Adipocyte (in vitro differentiated cells): Measurements from ENCODE around the gene LRRC37A3.
"Not testable (repeated sequence)": the region's sequence is repeated elsewhere in the genome, so short reads cannot be mapped to it uniquely, and the experiment has no call there.

Experiments used
- DNase-seq: peaks from one replicate; pipeline ENCODE4 v3.0.0-alpha.2; 2015; ENCODE audit warnings: low read depth
- H3K27me3 ChIP-seq: replicated peaks from 2 replicates; pipeline ENCODE4 v1.7.0; 2013; ENCODE audit warnings: mild to moderate bottlenecking, low read length, moderate library complexity; ENCODE audit not compliant: control insufficient read depth, insufficient read depth
- H3K36me3 ChIP-seq: 2 replicates; pipeline ENCODE4 v1.7.0; 2013; ENCODE audit warnings: low read length, mild to moderate bottlenecking, moderate library complexity; ENCODE audit not compliant: control insufficient read depth, insufficient read depth, severe bottlenecking
- H3K4me1 ChIP-seq: 2 replicates; pipeline ENCODE4 v1.7.0; 2013; ENCODE audit warnings: mild to moderate bottlenecking, low read length, moderate library complexity; ENCODE audit not compliant: control insufficient read depth, insufficient read depth
- H3K4me3 ChIP-seq: 2 replicates; pipeline ENCODE4 v1.7.0; 2013; ENCODE audit warnings: mild to moderate bottlenecking, low read length, moderate library complexity
- H3K9ac ChIP-seq: 2 replicates; pipeline ENCODE4 v1.7.0; 2013; ENCODE audit warnings: mild to moderate bottlenecking, low read length, moderate library complexity
- H3K9me3 ChIP-seq: 2 replicates; pipeline ENCODE4 v1.7.0; 2013; ENCODE audit warnings: mild to moderate bottlenecking, low read length, moderate library complexity; ENCODE audit not compliant: control insufficient read depth

Gene LRRC37A3

DNA sequence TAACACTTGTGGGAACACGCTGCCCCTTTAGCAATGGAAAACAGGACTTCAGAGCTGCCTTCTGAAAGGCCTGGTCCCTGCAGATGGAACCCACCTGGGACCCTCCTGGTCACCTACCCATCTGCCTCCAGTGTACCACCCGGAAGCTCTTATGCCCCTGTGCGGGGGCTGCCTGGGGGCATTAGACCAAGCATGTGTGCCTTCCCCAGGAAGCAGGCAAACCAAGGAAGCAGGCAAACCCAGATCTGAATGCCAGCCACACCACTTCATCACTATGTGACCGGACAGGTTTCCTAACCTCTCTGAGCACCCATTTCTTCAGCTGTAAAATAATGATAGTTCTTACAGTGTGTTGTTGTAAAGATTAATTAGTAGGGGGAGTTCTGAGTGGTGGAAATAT, 20.8 kb upstream of the LRRC37A3 start:
- Histone ChIP-seq H3K4me1 (peaks cover 6% of the 10 kb centered on the region), H3K4me3 (no peak overlapping the region), H3K27me3 (peaks cover 6% of the 10 kb centered on the region), H3K9me3 (no peaks in the 10 kb centered on the region), H3K9ac (no peak overlapping the region), H3K36me3 (peaks cover 4% of the 10 kb centered on the region)
- no peak for DNase-seq

DNA sequence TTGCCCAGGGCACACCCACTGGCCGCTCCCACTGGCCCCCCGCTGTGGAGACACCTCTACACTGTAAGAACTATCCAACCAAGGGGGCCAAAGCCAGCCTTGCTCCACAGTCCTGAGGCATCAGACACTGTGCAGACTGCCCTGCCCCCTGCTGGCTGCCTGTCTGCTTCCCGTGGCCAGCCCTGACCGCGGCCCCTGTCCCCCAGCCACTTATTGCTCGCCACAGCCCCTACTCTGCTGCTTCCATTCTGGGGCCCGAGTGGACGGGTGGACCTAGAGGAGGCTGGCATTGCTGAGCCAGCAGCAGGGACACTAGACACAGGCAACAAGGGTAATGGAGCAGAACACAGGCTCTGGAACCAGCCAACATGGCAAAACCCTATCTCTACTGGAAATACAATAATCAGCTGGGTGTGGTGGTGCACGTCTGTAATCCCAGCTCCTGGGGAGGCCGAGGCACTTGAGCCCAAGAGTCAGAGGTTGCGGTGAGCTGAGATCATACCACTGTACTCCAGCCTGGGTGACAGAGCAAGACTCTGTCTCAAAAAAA, 19.7 kb upstream of the LRRC37A3 start:
- Histone ChIP-seq H3K9me3 (no peaks in the 10 kb centered on the region), H3K27me3 (peaks cover 6% of the 10 kb centered on the region), H3K4me1 (peaks cover 6% of the 10 kb centered on the region), H3K9ac (peak overlapping the region; percentile 49), H3K36me3 (peaks cover 4% of the 10 kb centered on the region), H3K4me3 (no peak overlapping the region)
- peak; percentile 25 for DNase-seq

DNA sequence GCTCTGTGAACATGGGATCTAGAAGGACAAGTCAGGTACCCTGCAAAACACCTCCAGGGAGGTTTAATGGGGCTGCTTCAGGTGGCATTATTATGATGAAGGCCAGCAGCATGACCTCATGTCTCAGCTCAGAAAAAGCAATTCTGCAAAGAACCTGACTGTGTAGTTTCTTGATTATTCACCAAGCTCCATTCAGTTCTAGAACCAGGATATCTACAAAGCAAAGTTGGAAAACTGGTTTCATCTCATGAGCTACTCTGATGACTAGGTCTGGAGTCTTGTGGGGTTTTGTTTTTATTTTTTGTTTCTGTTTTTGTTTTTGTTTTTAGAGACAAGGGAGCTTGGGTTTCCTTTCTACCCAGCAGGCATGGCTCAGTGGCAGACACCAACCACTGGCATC, 19.0 kb upstream of the LRRC37A3 start:
- H3K36me3 ChIP-seq, result peaks cover 4% of the 10 kb centered on the region
- peaks cover 6% of the 10 kb centered on the region for H3K4me1 ChIP-seq
- no peak for DNase-seq
- peaks cover 6% of the 10 kb centered on the region for H3K27me3 ChIP-seq
- no peak overlapping the region for H3K9ac ChIP-seq
- H3K9me3 ChIP-seq, result no peaks in the 10 kb centered on the region
- H3K4me3 ChIP-seq, result no peak overlapping the region

DNA sequence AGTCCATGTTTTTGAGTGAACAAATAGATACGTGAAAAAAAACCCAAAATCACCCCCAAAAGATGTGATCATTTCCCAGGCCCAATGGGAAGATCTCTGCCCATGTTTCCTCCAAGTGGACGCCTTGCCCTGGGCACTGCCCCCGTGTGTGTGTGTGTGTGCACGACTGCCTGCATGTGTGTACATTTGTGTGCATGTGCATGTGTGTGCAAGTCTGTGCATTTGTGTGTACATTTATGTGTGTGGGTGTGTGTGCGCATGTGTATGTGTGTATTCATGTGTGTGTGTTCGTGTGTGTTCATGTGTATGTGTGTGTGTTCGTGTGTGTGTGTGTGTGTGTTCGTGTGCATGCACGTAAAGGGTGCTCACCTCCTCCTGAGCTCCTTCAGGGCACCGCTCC, 16.8 kb upstream of the LRRC37A3 start:
- Histone ChIP-seq H3K9me3 (no peaks in the 10 kb centered on the region), H3K27me3 (peaks cover 6% of the 10 kb centered on the region), H3K4me3 (no peak overlapping the region), H3K4me1 (peaks cover 6% of the 10 kb centered on the region), H3K9ac (no peak overlapping the region), H3K36me3 (peaks cover 4% of the 10 kb centered on the region)
- no peak for DNase-seq

DNA sequence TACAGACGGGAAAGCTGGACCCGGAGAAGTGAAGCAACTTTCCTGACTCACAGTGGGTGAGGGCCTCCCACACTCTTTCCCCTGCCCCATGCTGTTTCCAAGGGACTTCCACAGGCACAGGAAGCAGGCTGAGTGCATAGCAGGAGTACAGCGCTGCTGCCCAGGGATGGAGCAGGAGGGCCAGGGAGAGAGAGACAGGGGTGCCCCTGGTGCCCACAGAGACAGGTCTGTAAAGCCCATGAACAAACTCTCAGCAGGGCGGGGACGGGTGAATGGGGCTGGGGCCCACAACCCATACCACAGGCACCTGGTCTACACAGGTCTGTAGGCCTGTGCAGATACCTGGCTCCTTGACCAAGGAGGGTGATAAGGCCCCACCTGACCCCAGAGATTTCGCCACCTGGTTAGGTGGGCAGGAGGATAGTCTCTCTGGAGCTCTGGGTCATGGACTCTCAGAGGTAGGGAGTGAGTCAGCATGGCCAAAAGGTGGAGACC, 15.1 kb upstream of the LRRC37A3 start:
- DNase-seq, H3K9me3 ChIP-seq: not testable (repeated sequence)

DNA sequence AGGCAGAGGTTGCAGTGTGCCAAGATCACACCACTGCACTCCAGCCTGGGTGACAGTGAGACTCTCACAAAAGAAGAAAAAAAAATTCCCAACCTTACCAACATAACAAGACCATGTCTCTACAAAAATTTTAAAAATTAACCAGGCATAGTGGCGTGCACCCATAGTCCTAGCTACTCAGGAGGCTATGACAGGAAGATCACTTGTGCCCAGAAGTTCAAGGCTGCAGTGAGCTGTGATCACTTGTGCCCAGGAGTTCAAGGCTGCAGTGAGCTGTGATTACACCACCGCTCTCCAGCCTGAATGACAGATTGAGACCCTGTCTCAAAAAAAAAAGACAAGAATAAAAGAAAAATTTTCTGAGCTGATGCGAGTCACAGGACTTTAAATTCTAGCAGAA, 13.6 kb upstream of the LRRC37A3 start:
- not testable (repeated sequence) for H3K4me3 ChIP-seq, H3K27me3 ChIP-seq, H3K4me1 ChIP-seq, DNase-seq, H3K36me3 ChIP-seq, H3K9me3 ChIP-seq, H3K9ac ChIP-seq

More for the DNA sequence above, 15.1 kb upstream of the LRRC37A3 start:
- not testable (repeated sequence) for H3K4me1 ChIP-seq, H3K36me3 ChIP-seq, H3K9ac ChIP-seq, H3K27me3 ChIP-seq, H3K4me3 ChIP-seq

DNA sequence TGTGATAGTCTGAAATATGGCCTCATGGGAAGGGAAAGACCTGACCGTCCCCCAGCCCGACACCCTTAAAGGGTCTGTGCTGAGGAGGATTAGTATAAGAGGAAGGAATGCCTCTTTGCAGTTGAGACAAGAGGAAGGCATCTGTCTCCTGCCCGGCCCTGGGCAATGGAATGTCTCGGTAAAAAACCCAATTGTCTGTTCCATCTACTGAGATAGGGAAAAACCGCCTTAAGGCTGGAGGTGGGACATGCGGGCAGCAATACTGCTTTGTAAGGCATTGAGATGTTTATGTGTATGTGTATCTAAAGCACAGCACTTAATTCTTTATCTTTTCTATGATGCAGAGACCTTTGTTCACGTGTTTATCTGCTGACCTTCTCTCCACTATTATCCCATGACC, 11.1 kb upstream of the LRRC37A3 start:
- DNase-seq, H3K9ac ChIP-seq, H3K36me3 ChIP-seq, H3K9me3 ChIP-seq, H3K4me3 ChIP-seq, H3K27me3 ChIP-seq, H3K4me1 ChIP-seq: not testable (repeated sequence)

DNA sequence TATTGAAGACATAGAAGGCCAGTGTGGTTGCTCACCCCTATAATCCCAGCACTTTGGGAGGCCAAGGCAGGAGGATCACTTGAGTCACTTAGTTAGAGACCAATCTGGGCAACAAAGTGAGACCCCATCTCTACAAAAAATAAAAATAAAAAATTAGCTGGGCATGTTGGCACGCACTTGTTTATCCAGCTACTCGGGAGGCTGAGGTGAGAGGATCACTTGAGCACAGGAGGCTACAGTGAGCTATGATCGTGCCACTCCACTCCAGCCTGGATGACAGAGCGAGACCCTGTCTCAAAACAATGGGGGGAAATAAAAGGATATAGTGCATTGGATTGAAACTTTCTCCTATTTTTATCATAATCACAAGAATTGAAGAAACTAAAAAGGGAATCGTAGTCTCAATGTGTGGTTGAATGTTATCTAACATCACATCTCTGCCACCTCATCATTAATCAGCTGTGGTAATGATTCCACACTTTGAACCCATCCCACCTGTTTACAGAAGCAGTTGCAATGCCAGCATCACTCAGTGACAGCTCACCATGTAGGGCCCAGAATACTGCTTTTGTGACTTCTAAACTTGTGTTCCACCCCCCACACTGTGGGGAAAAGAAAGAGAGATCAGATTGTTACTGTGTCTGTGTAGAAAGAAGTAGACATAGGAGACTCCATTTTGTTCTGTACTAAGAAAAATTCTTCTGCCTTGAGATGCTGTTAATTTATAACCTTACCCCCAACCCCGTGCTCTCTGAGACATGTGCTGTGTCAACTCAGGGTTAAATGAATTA, 10.3 kb upstream of the LRRC37A3 start:
- not testable (repeated sequence) for H3K4me1 ChIP-seq, H3K27me3 ChIP-seq, H3K9ac ChIP-seq, H3K9me3 ChIP-seq, H3K4me3 ChIP-seq, H3K36me3 ChIP-seq, DNase-seq

DNA sequence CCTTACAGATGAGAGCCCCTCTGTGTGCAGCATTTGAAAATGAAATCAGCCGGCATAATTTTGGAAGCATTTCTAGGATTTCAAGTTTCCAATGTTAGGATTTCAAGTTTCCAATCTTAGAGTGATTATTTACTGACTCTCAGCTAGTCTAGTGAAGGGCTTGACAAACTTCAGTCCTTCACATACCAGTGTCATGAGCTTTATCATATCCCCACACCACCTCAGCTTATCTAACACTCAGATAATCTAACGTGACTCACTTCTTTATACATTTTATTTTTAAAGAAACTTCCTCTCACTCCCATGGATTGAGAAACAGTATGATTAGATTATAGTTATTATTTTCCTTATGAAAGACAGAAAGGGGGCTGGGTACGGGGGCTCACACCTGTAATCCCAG, 9.4 kb upstream of the LRRC37A3 start:
- not testable (repeated sequence) for H3K27me3 ChIP-seq, H3K4me3 ChIP-seq, H3K36me3 ChIP-seq, H3K9me3 ChIP-seq, DNase-seq, H3K9ac ChIP-seq, H3K4me1 ChIP-seq

DNA sequence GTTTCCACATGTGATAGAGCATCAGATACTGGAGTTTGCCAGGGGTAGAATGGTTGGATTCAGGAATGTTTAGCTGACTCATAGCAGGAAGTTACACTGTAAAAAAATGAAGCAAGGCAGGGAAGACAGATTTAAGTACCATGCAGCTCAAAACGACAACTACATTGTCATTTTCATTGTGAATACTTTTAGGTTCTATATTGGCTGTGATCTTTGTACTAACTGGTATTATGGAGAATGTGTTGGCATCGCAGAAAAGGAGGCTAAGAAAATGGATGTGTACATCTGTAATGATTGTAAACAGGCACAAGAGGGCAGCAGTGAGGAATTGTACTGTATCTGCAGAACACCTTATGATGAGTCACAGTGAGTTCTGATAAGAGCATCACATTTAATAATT, 8.2 kb upstream of the LRRC37A3 start:
- not testable (repeated sequence) for H3K4me3 ChIP-seq, H3K9ac ChIP-seq

DNA sequence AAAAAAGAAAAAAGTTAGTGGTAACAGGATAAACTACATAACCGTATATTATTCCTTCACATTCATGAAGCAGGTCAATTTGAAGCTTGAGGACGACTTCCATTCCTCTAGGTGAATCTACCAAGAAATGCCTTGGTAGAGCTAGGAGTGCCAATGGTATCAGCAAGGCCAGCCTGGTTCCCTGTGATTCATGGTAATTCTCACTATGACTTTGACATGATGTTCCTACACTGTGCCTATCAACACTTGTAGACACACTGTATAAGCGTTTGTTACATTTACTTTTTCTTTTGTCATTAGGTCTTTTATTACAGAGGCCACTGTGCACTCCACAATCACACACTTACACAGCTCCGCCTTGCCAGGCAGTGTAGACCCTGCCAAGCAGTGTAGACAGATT, 7.2 kb upstream of the LRRC37A3 start:
- not testable (repeated sequence) for H3K27me3 ChIP-seq, DNase-seq, H3K4me3 ChIP-seq, H3K9ac ChIP-seq, H3K9me3 ChIP-seq, H3K4me1 ChIP-seq, H3K36me3 ChIP-seq

More for the DNA sequence above, 8.2 kb upstream of the LRRC37A3 start:
- not testable (repeated sequence) for H3K27me3 ChIP-seq, H3K36me3 ChIP-seq, H3K4me1 ChIP-seq, H3K9me3 ChIP-seq
- DNase-seq, result peak; percentile 88

DNA sequence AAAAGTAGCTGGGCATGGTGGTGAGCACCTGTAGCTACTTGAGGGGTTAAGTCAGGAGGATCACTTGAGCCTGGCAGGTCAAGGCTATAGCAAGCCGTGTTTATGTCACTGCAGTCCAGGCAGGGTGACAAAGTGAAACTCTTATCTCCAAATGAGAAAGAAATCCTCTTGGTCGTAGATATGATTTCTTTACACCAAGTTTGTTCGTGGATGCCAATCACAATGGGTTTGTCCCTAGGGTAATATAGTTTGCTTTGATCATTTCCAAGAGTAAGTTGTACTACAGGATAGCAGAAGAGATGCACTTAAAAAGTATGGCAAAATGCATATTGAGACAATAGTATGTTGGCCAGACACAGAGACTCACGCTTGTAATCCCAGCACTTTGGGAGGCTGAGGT, 6.0 kb upstream of the LRRC37A3 start:
- H3K9ac ChIP-seq, H3K27me3 ChIP-seq, H3K36me3 ChIP-seq, DNase-seq, H3K9me3 ChIP-seq, H3K4me1 ChIP-seq, H3K4me3 ChIP-seq: not testable (repeated sequence)
